Fibroblast of mammary gland (primary cell): ENCODE measurements around the gene DNMT3L.

ENCODE experiments used
- DNase-seq: peaks from one replicate; pipeline ENCODE4 v3.0.0-alpha.2; 2010; ENCODE audit warnings: low read depth
- H3K4me3 ChIP-seq: 2 replicates; pipeline ENCODE4 v1.5.1; 2011; ENCODE audit warnings: low read depth, mild to moderate bottlenecking, low read length, moderate library complexity; ENCODE audit not compliant: control insufficient read depth
- CTCF ChIP-seq: conservative IDR thresholded peaks from 2 replicates; pipeline ENCODE4 v1.5.1; 2011; ENCODE audit warnings: low read depth, low read length, inconsistent platforms; ENCODE audit not compliant: control insufficient read depth, insufficient read depth

The DNMT3L gene

GRCh38 chr21:44275041-44275440 is 13.3 kb upstream of the DNMT3L start:
- no peak for DNase-seq
- TF ChIP-seq CTCF = no peak
- H3K4me3 ChIP-seq = no peak overlapping the region

GRCh38 chr21:44273046-44273445 is 11.3 kb upstream of the DNMT3L start:
- DNase-seq = no peak
- no peak overlapping the region for H3K4me3 ChIP-seq
- no peak for TF ChIP-seq CTCF

GRCh38 chr21:44272284-44272858 is 10.7 kb upstream of the DNMT3L start:
- no peak overlapping the region for H3K4me3 ChIP-seq
- TF ChIP-seq CTCF = no peak
- DNase-seq = no peak

GRCh38 chr21:44271558-44272283 is 10.0 kb upstream of the DNMT3L start:
- H3K4me3 ChIP-seq = no peak overlapping the region
- no peak for TF ChIP-seq CTCF
- DNase-seq = no peak

- H3K4me3 ChIP-seq = no peak overlapping the region
- no peak for DNase-seq
- no peak for TF ChIP-seq CTCF
Observed at GRCh38 chr21:44269090-44269489, 7.4 kb upstream of the DNMT3L start.

GRCh38 chr21:44267655-44268142 is 6.0 kb upstream of the DNMT3L start:
- no peak for TF ChIP-seq CTCF
- DNase-seq = peak; percentile 5
- no peak overlapping the region for H3K4me3 ChIP-seq

GRCh38 chr21:44265734-44266270 is 4.1 kb upstream of the DNMT3L start:
- H3K4me3 ChIP-seq = no peak overlapping the region
- no peak for TF ChIP-seq CTCF

More at GRCh38 chr21:44265734-44266270, 4.1 kb upstream of the DNMT3L start:
- no peak for DNase-seq
